ENCODE measurements around the gene RPL27.

DNA sequence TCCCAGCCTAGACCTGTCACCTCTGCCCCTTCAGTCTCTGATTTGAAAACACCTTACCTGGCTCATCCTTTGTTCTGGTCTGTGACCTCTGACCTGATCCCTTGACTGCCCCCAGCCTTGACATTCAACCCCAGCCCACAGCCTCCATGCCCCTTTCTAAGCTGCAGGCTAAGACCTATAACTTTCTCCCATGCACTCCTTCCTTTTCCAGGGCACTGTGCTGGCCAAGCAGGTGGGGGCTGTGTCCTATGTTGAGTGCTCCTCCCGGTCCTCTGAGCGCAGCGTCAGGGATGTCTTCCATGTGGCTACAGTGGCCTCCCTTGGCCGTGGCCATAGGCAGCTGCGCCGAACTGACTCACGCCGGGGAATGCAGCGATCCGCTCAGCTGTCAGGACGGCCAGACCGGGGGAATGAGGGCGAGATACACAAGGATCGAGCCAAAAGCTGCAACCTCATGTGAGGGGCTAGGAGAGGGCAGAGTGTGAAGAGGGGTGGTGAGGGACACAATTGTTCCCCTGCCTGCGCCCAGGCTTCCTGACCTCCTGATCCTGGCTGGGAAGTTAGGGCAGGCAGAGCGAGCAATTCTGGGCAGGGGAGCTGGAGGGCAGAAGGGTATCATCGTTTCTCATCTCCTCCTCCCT, 30.1 kb downstream of the RPL27 start:
- TF ChIP-seq, protein P1, sequence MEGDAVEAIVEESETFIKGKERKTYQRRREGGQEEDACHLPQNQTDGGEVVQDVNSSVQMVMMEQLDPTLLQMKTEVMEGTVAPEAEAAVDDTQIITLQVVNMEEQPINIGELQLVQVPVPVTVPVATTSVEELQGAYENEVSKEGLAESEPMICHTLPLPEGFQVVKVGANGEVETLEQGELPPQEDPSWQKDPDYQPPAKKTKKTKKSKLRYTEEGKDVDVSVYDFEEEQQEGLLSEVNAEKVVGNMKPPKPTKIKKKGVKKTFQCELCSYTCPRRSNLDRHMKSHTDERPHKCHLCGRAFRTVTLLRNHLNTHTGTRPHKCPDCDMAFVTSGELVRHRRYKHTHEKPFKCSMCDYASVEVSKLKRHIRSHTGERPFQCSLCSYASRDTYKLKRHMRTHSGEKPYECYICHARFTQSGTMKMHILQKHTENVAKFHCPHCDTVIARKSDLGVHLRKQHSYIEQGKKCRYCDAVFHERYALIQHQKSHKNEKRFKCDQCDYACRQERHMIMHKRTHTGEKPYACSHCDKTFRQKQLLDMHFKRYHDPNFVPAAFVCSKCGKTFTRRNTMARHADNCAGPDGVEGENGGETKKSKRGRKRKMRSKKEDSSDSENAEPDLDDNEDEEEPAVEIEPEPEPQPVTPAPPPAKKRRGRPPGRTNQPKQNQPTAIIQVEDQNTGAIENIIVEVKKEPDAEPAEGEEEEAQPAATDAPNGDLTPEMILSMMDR (conservative IDR thresholded peaks at IDR 0.05; ENCODE audit: low read depth, low read length), result no peak
- no peak for TF ChIP-seq EZH2 (IDR thresholded peaks at IDR 0.05; ENCODE audit: borderline replicate concordance, low read depth, low read length, poor library complexity, severe bottlenecking)

Data from A673 (cell line).